Measurements from ENCODE around the gene AMER2. TPM values are rescaled to one million over a fixed set of nuclear protein-coding genes. Genes with fewer than 3 reads are reported as not detected.
A peak's percentile ranks its signal among the peaks of the same experiment; 100 is the strongest.

Gene AMER2
- total and polyA plus RNA-seq, 2 experiments from 2014 or later: not detected

DNA sequence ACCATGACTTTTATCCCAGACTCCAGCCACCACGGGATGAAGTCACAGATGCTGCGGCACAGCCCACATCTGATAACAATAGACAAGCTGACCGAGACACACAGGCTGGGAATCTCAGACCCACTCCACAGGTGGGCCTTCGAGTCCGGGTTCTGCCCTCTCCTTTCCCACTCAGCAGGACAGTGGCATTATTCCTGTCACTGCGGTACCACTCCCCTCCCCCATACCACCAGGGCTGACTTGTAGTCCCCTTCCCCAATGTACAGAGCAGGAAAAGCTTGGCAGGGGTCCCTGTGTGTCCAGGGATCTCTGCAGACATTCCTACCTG is 179 bp upstream of the AMER2 start:
- Histone ChIP-seq H3K4me2 (ENCODE audit: unreplicated experiment) (no peak overlapping the region), H3F3A (ENCODE audit: insufficient read depth) (no peaks in the 10 kb centered on the region), H3K27me3 (replicated peaks; ENCODE audit: insufficient read depth) (peaks cover 68% of the 10 kb centered on the region), H2AFZ (no peak overlapping the region), H3K9ac (no peak overlapping the region), H3K4me3 (no peak overlapping the region), H3K36me3 (ENCODE audit: low read depth) (no peaks in the 10 kb centered on the region), H3K9me3 (ENCODE audit: low read depth) (no peaks in the 10 kb centered on the region), H3K79me2 (ENCODE audit: insufficient read depth) (no peaks in the 10 kb centered on the region), H4K20me1 (ENCODE audit: insufficient read depth) (no peaks in the 10 kb centered on the region), H3K4me1 (ENCODE audit: insufficient read depth) (no peaks in the 10 kb centered on the region), H3K27ac (no peak overlapping the region), H3K9me2 (ENCODE audit: insufficient read depth) (no peaks in the 10 kb centered on the region)
- TF ChIP-seq EZH2 (IDR thresholded peaks at IDR 0.05; ENCODE audit: insufficient read depth, poor library complexity, severe bottlenecking): no peak
- TF ChIP-seq EZH2phosphoT487 (IDR thresholded peaks at IDR 0.05; ENCODE audit: insufficient read depth, low read depth): no peak
- no peak for DNase-seq
- in situ Hi-C loops (cut with MboI): no loop called here
- WGBS, 2 experiments (ENCODE audit: low coverage in 1 of 2, low lambda C conversion rate in 2 of 2, missing lambda C conversion rate in 2 of 2): 33 to 36% methylated on average over 6 of the region's 6 CpGs

DNA sequence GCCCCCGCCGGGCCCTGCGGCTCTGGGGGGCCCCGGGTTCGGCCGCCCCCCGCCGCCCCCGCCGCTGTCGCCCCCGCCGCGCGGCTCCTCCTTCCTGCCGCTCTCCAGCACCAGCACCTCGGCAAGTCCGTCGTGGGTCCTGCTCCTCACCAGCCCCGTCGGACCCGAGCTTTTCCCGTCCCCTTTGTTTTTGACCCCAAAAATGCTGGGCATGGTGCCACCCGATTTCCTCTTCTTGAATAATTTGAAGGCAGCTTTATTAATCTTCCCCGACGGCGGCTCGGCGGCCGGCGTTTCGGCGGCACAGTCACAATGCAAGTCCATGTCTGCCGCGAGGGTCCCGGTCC is 945 bp downstream of the AMER2 start:
- H3K4me1 ChIP-seq (ENCODE audit: insufficient read depth): no peaks in the 10 kb centered on the region
- H3K4me2 ChIP-seq (ENCODE audit: unreplicated experiment): peak overlapping the region; percentile 58
- 1 to 2% methylated on average over 32 to 35 of the region's 36 CpGs for WGBS, 2 experiments (ENCODE audit: low coverage in 1 of 2, low lambda C conversion rate in 2 of 2, missing lambda C conversion rate in 2 of 2)
- DNase-seq: peak; percentile 5
- no peaks in the 10 kb centered on the region for H3K36me3 ChIP-seq (ENCODE audit: low read depth)
- peak overlapping the region; percentile 15; the same call in 1 of the 2 replicates for H2AFZ ChIP-seq
- H3K27ac ChIP-seq: no peak overlapping the region
- H3K9me3 ChIP-seq (ENCODE audit: low read depth): no peaks in the 10 kb centered on the region
- H3K27me3 ChIP-seq (replicated peaks; ENCODE audit: insufficient read depth): peaks cover 68% of the 10 kb centered on the region
- H3K9ac ChIP-seq: no peak overlapping the region
- H3K4me3 ChIP-seq: peak overlapping the region; percentile 46
- H3F3A ChIP-seq (ENCODE audit: insufficient read depth): no peaks in the 10 kb centered on the region
- in situ Hi-C loops (cut with MboI): no loop called here
- no peaks in the 10 kb centered on the region for H3K9me2 ChIP-seq (ENCODE audit: insufficient read depth)
- H3K79me2 ChIP-seq (ENCODE audit: insufficient read depth): no peaks in the 10 kb centered on the region
- no peaks in the 10 kb centered on the region for H4K20me1 ChIP-seq (ENCODE audit: insufficient read depth)
- TF ChIP-seq EZH2 (IDR thresholded peaks at IDR 0.05; ENCODE audit: insufficient read depth, poor library complexity, severe bottlenecking): peak; percentile 95
- no peak for TF ChIP-seq EZH2phosphoT487 (IDR thresholded peaks at IDR 0.05; ENCODE audit: insufficient read depth, low read depth)

DNA sequence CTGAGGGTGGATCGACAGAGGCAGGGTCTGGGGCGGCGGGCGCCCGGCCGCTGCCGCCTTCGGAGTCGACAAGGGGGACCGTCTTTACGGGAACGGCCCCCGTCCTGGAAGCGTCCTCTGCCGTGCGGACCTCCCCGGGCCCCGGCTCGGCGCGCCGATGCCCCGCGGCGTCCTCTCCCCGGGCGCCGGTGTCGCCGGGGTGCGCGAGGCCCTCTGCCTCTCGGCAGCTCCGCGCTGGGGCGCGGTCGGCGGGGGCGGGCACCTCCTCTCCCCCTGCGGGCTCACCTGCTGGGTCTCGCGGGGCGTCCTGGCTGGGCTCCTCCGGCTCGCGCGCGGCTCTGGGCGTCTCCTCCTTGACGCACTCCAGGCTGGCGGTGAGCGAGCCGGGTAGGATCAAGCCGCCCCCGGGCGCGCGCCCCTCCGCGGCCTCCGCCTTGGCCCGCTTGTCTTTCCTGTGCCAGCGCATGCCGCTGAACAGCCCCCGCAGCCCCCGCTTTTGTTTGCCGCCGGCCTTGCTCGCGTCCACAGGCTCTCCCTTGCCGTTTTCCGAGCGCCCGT is 1.5 kb downstream of the AMER2 start:
- H3K27ac ChIP-seq: no peak overlapping the region
- no peaks in the 10 kb centered on the region for H3K9me2 ChIP-seq (ENCODE audit: insufficient read depth)
- H3K9me3 ChIP-seq (ENCODE audit: low read depth): no peaks in the 10 kb centered on the region
- in situ Hi-C loops (cut with MboI): no loop called here
- peak; percentile 9 for DNase-seq
- H3K4me1 ChIP-seq (ENCODE audit: insufficient read depth): no peaks in the 10 kb centered on the region
- H2AFZ ChIP-seq: no peak overlapping the region
- no peaks in the 10 kb centered on the region for H3F3A ChIP-seq (ENCODE audit: insufficient read depth)
- WGBS, 2 experiments (ENCODE audit: low coverage in 1 of 2, low lambda C conversion rate in 2 of 2, missing lambda C conversion rate in 2 of 2): 7 to 8% methylated on average over 50 to 56 of the region's 75 CpGs
- H3K4me2 ChIP-seq (ENCODE audit: unreplicated experiment): no peak overlapping the region
- H3K36me3 ChIP-seq (ENCODE audit: low read depth): no peaks in the 10 kb centered on the region
- no peaks in the 10 kb centered on the region for H4K20me1 ChIP-seq (ENCODE audit: insufficient read depth)
- no peaks in the 10 kb centered on the region for H3K79me2 ChIP-seq (ENCODE audit: insufficient read depth)
- no peak overlapping the region for H3K9ac ChIP-seq
- peak overlapping the region; percentile 46 for H3K4me3 ChIP-seq
- no peak for TF ChIP-seq EZH2phosphoT487 (IDR thresholded peaks at IDR 0.05; ENCODE audit: insufficient read depth, low read depth)
- TF ChIP-seq EZH2 (IDR thresholded peaks at IDR 0.05; ENCODE audit: insufficient read depth, poor library complexity, severe bottlenecking): no peak
- peaks cover 68% of the 10 kb centered on the region for H3K27me3 ChIP-seq (replicated peaks; ENCODE audit: insufficient read depth)

DNA sequence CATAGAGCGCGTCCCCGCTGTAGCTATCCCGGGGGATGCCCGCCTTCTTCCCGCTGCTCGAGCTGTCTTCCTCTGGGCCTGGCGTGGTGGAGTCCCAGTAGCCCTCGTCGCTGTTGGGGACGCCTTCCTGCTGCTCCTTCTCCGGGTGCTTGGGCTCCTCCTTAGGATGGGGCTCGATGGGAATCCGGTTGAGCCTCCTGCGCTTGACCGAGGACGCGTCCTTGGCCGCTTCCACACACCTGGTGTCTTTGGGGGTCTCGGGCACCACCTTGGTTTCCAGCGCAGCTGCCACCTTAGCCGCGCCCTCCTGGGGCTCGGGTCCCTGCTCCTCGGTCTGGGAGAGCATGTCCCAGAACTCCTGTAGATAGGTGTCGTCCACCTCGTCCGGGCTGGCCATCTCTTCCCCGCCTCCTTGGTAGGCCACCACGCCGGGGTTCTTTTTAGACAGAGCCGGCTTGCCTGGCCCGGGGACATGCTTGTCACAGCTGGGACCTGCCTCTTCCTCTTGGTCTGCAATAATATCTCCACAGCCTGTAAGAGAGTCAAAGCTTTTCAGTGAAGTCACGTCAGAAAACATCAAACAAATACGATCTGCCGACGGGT is 2.0 kb downstream of the AMER2 start:
- Histone ChIP-seq H3F3A (ENCODE audit: insufficient read depth) (no peaks in the 10 kb centered on the region), H4K20me1 (ENCODE audit: insufficient read depth) (no peaks in the 10 kb centered on the region), H3K27ac (no peak overlapping the region), H3K79me2 (ENCODE audit: insufficient read depth) (no peaks in the 10 kb centered on the region), H3K4me1 (ENCODE audit: insufficient read depth) (no peaks in the 10 kb centered on the region), H3K4me3 (no peak overlapping the region), H3K9me2 (ENCODE audit: insufficient read depth) (no peaks in the 10 kb centered on the region), H3K9ac (no peak overlapping the region), H3K9me3 (ENCODE audit: low read depth) (no peaks in the 10 kb centered on the region), H2AFZ (no peak overlapping the region), H3K36me3 (ENCODE audit: low read depth) (no peaks in the 10 kb centered on the region), H3K4me2 (ENCODE audit: unreplicated experiment) (no peak overlapping the region), H3K27me3 (replicated peaks; ENCODE audit: insufficient read depth) (peaks cover 68% of the 10 kb centered on the region)
- in situ Hi-C loops (cut with MboI): no loop called here
- TF ChIP-seq EZH2phosphoT487 (IDR thresholded peaks at IDR 0.05; ENCODE audit: insufficient read depth, low read depth): no peak
- TF ChIP-seq EZH2 (IDR thresholded peaks at IDR 0.05; ENCODE audit: insufficient read depth, poor library complexity, severe bottlenecking): no peak
- no peak for DNase-seq
- WGBS, 2 experiments (ENCODE audit: low coverage in 1 of 2, low lambda C conversion rate in 2 of 2, missing lambda C conversion rate in 2 of 2): 69 to 75% methylated on average over 32 to 37 of the region's 37 CpGs
